ENCODE results near the gene PCGF3.
A peak's percentile ranks its signal among the peaks of the same experiment; 100 is the strongest.
"Not testable (repeated sequence)": the region's sequence is repeated elsewhere in the genome, so short reads cannot be mapped to it uniquely, and the experiment has no call there.

PCGF3 gene

DNA sequence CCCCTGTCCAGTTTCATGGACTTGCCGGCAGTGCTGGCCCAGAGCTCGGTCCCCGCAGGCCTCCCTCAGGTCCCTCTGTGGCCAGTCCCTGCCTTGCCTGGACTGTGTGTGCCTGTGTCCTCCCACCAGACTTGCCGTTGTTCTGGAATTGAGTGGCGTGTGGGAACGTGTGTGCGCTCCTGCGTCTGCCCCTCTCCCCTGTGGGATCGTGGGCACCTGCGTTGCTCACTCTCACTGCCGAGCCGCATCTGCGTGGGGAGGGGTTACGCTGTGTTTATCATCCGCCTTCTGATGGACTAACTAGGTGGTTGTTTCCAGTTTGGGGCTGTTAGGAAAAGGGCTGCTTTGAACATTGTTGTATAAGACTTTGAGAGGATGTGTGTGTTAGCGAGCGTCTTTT, 21.2 kb downstream of the PCGF3 start:
- peak in 2 of 3 experiments; percentile 24 to 29 for DNase-seq

DNA sequence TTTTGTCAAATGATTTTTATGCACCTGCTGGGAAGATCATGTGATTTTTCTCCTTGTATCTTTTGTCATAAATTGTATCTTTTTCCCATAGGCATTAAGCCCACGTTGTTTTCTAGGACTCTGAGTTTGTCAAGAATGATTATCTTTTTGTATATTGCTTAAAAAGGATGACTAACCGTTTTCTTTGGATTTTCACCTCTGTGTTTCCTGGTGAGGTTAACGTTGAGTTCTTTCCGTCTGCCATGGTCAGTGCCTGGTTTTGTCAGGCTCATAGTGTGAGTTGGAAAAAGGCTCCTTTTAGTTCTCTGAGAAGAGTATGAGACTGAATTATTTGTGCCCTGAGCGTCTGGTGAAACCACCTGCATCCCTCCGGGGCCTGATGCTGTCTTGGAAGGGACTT, 21.9 kb downstream of the PCGF3 start:
- no peak for DNase-seq

DNA sequence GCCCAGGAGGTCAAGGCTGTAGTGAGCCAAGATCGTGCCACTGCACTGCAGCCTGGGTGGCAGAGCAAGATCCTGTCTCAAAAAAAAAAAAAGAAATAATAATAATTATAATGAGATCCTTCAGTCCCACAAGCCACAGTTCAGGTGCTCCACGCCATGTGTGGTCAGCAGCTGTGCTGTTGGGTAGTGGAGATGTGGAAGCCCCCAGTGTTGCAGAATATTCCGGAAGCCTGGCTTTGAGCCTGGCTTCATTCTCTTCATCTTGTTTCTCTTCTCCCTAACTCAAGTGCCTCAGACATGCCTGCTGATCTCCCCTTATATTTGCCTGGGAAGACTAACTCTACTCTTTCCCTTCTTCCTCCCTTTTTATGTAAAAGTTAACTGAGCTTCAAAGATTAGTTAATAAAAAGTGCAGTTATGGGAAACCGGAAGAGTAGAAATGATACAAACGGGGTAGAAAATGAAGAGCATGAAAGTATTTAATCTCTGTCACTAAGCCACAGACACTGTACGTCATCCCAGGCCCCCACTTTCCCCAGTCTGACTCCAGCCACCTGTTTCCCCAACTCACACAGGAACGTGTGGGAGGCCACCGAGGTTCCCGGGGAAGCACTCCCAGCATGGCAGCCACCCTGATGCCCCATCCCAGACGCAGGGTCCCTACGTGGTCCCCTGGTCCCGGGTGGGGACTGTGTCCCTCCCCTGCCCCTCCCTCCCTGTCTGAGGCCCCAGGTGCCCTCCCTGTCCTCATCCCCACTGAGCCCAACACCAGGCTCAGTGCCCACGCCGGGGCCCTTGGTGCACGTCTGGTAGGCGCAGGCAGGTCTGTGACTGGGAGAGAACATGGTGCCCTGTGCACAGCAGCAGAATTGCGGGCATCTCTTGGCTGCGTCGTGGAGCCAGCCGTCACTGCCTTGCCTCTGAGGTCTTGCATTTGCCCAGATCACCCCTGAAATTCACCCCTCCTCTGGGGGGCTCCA, 24.0 kb downstream of the PCGF3 start:
- DNase-seq = no peak

DNA sequence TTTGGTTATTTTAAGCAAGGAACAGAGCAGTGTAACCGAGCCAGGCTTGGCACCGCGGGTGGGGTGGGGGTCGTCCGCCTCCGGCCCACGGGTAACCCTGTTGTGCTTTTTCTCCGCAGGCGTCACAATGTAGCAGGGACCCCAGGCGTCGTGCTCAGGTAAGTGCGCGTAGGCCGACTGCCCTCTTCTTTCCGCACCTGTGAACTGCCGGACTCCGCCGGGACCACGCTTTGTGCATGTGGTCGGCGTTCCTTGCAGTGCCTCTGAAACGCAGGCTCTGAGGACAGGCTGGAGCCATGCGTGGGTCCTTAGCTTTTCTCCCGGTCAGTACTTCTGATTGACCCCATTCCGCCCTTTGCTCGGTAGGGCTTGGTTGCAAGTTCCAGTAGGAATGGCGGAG, 24.9 kb downstream of the PCGF3 start:
- no peak for DNase-seq

DNA sequence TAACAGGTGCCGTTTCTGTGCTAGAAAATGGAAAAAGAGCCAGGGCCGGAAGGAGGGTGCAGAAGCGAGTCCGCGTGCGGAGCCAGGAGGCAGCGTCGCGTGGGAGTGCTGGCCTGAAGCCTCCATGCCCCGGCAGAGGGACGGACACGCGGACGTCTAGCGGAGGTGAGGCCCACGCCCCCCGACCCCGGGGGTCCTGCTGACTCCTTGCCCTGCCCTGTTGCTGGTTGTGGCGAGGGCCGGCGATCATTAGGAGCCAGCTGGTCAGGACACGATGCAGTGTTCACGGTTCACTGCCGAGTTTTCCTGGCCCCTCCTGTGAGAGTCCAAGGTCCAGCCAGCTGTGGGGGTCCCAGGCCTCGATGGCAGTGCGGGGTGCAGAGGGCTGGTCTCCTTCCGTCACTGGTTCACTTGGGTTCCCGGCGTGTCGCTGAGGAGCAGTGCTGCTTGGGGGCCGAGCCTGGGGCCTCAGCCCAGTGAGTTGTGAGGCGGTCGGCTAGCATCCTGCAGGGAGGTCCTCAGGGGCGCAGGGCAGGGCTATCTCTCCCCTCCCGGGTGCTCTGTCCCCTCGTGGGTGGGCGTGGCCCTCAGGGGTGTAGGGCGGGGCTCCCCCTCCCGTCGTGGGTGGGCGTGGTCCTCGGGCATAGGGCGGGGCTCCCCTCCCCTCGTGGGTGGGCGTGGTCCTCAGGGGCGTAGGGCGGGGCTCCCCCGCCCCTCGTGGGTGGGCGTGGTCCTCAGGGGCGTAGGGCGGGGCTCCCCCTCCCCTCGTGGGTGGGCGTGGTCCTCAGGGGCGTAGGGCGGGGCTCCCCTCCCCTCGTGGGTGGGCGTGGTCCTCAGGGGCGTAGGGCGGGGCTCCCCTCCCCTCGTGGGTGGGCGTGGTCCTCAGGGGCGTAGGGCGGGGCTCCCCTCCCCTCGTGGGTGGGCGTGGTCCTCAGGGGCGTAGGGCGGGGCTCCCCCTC, 25.6 kb downstream of the PCGF3 start:
- DNase-seq = not testable (repeated sequence)

DNA sequence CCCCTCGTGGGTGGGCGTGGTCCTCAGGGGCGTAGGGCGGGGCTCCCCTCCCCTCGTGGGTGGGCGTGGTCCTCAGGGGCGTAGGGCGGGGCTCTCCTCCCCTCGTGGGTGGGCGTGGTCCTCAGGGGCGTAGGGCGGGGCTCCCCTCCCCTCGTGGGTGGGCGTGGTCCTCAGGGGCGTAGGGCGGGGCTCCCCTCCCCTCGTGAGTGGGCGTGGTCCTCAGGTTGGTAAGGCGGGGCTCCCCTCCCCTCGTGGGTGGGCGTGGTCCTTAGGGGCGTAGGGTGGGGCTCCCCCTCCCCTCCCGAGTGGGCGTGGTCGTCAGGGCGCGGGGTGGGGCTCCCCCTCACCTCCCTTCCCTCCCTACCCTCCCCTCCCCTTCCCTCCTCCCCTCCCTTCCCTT, 26.3 kb downstream of the PCGF3 start:
- DNase-seq = not testable (repeated sequence)

- no peak for DNase-seq
Measured at GRCh38 chr4:732486-732885, 26.9 kb downstream of the PCGF3 start.

DNA sequence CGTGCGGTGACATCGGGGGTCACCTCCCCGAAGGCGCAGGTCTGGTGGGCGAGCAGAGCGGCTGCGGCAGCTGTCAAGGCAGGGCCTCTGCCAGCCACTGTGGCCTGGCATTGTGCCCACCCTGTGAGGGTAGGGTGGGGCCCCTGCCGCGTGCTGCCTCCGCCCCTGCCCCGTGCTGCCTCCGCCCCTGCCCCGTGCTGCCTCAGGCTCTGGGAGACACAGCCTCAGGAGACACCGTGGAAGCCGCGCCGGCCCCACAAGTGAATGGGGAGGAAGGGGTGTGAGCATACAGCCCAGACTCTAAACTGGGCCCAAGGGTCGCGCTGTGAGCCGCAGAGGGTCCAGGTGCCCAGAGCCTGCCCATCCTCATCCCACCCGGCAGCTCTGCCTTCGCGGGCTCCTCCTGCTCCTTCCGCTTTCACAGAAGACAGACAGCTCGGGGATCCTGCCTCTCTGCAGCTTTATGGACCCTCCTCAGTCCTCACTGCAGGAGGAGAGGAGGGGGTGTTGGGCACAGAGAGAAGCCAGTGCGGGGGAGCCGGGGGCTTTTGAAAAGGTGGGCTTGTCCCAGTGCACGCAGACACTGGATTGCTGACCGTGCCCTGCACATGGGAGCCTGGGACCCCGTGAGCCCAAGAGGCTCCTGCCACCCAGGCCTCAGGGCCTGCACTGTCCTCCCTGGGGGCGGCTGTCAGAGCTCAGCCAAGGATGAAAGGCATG, 27.4 kb downstream of the PCGF3 start:
- DNase-seq = no peak

- peak in 1 of 3 experiments; percentile 22 for DNase-seq
Measured at GRCh38 chr4:733631-733980, 28.0 kb downstream of the PCGF3 start.

DNA sequence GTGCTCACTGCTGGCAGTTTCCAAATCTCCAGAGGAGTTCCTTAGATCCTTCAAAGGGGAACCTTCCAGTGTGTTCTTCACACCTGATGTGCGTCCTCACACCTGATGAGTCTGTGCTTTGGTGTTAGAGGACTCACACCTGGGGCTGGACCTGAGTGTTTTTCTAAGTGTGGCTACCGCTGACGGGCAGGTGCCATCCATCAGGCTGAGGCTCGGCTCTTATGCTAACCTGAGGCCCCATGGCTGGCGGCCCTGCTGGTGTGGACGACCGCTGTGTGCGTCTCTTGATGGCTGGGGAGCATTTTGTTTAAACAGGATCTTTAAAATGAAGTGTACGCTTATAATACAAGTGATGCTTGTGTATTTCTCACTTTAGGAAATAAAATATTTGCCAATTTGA, 28.4 kb downstream of the PCGF3 start:
- DNase-seq = no peak

DNA sequence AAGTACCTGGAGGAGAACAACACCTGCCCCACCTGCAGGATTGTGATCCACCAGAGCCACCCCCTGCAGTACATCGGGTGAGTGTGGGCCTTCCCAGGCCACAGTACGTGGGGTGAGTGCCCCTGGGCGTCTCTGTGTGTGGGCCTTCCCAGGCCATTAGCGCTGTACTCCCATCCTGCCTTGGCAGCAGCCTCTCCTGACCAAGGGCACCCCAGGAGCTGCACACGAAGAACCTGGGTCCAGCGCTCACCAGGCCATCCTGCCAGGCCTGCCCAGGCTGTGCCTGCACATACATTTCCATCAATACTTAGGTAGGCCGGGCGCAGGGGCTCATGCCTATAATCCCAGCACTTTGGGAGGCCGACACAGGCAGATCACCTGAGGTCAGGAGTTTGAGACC, 29.3 kb downstream of the PCGF3 start:
- no peak for DNase-seq

DNA sequence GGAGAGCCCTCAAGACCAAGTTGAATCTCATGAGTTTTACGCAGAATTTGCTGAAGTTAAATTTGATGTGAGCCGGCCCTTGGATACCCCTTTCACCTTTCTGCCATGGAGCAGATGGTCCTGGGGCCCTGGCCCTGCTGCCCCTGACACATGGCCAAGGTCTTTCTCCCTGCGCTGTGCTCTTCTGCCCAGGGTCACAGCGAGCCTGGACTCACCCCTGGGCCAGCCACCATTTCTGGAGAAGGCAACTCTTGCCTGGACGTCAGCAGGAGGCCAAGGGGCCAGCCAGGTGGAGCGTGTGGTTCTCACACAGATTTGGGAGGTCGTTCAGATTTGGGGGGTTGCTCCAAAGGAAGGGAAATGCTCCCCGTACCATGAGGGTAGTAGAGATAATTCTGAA, 30.0 kb downstream of the PCGF3 start:
- DNase-seq = no peak

DNA sequence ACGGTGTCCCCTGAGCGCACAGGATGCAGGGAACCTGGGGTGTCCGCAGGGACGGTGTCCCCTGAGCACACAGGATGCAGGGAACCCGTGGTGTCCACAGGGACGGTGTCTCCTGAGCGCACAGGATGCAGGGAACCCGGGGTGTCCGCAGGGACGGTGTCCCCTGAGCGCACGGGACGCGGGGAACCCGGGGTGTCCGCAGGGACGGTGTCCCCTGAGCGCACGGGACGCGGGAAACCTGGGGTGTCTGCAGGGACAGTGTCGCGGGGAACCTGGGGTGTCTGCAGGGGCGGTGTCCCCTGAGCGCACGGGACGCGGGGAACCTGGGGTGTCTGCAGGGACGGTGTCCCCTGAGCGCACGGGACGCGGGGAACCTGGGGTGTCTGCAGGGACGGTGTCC, 30.9 kb downstream of the PCGF3 start:
- not testable (repeated sequence) for DNase-seq

DNA sequence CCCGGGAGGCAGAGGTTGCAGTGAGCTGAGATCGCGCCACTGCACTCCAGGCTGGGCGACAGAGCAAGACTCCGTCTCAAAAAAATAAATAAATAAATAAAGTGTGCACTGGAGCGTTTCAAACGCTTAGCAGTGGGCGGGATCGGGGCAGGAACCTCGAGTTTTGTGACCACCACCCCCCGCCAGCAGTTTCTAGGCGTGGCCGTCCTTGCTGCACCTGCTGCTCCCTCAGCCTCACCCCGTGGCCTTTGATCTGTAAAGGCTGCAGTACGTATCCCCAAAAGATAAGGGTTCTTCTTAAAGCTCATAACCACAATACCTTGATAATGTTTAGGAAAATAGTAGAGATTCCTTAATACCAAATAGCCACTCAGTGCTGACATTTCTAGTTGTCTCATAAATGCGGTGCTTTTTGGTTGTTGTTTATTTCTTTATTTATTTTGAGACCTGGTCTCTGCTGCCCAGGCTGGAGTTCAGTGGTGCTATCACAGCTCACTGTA, 33.2 kb downstream of the PCGF3 start:
- DNase-seq = no peak

DNA sequence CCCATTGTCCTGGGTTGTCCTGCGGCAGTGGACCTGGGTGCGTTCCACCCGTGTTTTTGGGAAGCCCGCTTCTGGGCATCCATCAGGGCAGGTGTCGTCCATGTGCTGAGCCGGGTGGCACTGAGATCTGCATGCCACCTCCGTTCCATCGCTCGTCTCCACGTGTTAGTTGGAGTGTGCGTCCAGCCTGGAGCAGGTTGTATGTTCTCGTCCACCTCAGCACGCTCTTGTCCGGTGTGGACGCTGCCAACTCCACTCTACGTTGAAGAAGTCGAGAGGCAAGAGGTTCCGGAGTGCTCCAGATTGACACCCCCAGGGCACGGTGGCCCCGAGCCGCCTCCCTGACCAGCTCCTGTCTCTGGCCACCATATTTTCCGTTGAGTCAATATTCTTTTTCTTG, 33.9 kb downstream of the PCGF3 start:
- DNase-seq = no peak

GRCh38 chr4:740011-740410, 34.4 kb downstream of the PCGF3 start:
- DNase-seq = no peak

- DNase-seq = no peak
Measured at GRCh38 chr4:740656-741282, 35.1 kb downstream of the PCGF3 start.

GRCh38 chr4:742096-742741, 36.6 kb downstream of the PCGF3 start:
- DNase-seq = no peak

GRCh38 chr4:742742-743311, 37.2 kb downstream of the PCGF3 start:
- DNase-seq = peak; percentile 13 to 52 (median 23)

GRCh38 chr4:743463-744211, 38.0 kb downstream of the PCGF3 start:
- DNase-seq = no peak
